HepG2 (cell line): ENCODE results near the gene AHCY. TPM values are rescaled to one million over a fixed set of nuclear protein-coding genes. Genes with fewer than 3 reads are reported as not detected.

ENCODE experiments used
- ARNT2 ChIP-seq: sonication (generic); formaldehyde crosslinking; IDR thresholded peaks from 2 replicates; pipeline ENCODE4 v1.8.0; 2022; ENCODE audit warnings: mild to moderate bottlenecking, low read depth, missing genetic modification reagents, moderate library complexity
- ARNTL ChIP-seq: sonication (generic); formaldehyde crosslinking; IDR thresholded peaks from 2 replicates; pipeline ENCODE4 v1.4.0; 2020; ENCODE audit warnings: mild to moderate bottlenecking, missing genetic modification reagents
- BRF2 ChIP-seq: sonication (generic); formaldehyde crosslinking; IDR thresholded peaks from 2 replicates; pipeline ENCODE4 v1.8.1; 2022; ENCODE audit warnings: mild to moderate bottlenecking, missing genetic modification reagents
- CERS6 ChIP-seq: sonication (generic); formaldehyde crosslinking; IDR thresholded peaks from 2 replicates; pipeline ENCODE4 v1.5.0; 2020; ENCODE audit warnings: missing genetic modification reagents
- FOSL2 ChIP-seq: sonication (generic); formaldehyde crosslinking; IDR thresholded peaks from 2 replicates; pipeline ENCODE4 v1.4.0; 2020; ENCODE audit warnings: missing genetic modification reagents
- FOXO4 ChIP-seq: sonication (generic); formaldehyde crosslinking; conservative IDR thresholded peaks from 2 replicates; pipeline ENCODE4 v1.8.1; 2023; ENCODE audit warnings: missing genetic modification reagents
- HNF1B ChIP-seq: sonication (generic); formaldehyde crosslinking; IDR thresholded peaks from 2 replicates; pipeline ENCODE4 v1.5.1; 2020; ENCODE audit warnings: mild to moderate bottlenecking, moderate library complexity, missing genetic modification reagents
- HOXA3 ChIP-seq: sonication (generic); formaldehyde crosslinking; IDR thresholded peaks from 2 replicates; pipeline ENCODE4 v1.5.0; 2020; ENCODE audit warnings: missing genetic modification reagents
- IKZF1 ChIP-seq: fragments of 450-650 bp; IDR thresholded peaks from 2 replicates; pipeline ENCODE4 v1.7.1; 2016
- ISL2 ChIP-seq: sonication (generic); formaldehyde crosslinking; IDR thresholded peaks from 2 replicates; pipeline ENCODE4 v1.5.0; 2020; ENCODE audit warnings: missing genetic modification reagents
- NFKBIZ ChIP-seq: IDR thresholded peaks from 2 replicates; pipeline ENCODE4 v1.6.1; 2018; ENCODE audit warnings: missing genetic modification reagents, missing compliant biosample characterization
- SMAD9 ChIP-seq: sonication (generic); formaldehyde crosslinking; IDR thresholded peaks from 2 replicates; pipeline ENCODE4 v1.5.1; 2020; ENCODE audit warnings: mild to moderate bottlenecking, missing genetic modification reagents
- TP53 ChIP-seq: sonication (generic); formaldehyde crosslinking; conservative IDR thresholded peaks from 2 replicates; pipeline ENCODE4 v1.4.0; 2020; ENCODE audit warnings: missing genetic modification reagents
- ZBTB39 ChIP-seq: sonication (generic); formaldehyde crosslinking; IDR thresholded peaks from 2 replicates; pipeline ENCODE4 v1.5.0; 2020; ENCODE audit warnings: missing genetic modification reagents
- ZNF446 ChIP-seq: sonication (generic); formaldehyde crosslinking; IDR thresholded peaks from 2 replicates; pipeline ENCODE4 v1.5.0; 2020; ENCODE audit warnings: mild to moderate bottlenecking, missing genetic modification reagents
- ZNF512B ChIP-seq: sonication (generic); formaldehyde crosslinking; IDR thresholded peaks from 2 replicates; pipeline ENCODE4 v1.5.1; 2020; ENCODE audit warnings: missing genetic modification reagents, mild to moderate bottlenecking, borderline replicate concordance
- ZNF674 ChIP-seq: sonication (generic); formaldehyde crosslinking; IDR thresholded peaks from 2 replicates; pipeline ENCODE4 v1.5.0; 2020; ENCODE audit warnings: low read depth, mild to moderate bottlenecking, missing genetic modification reagents
- ZNF788 ChIP-seq: sonication (generic); formaldehyde crosslinking; IDR thresholded peaks from 2 replicates; pipeline ENCODE4 v1.5.0; 2020; ENCODE audit warnings: mild to moderate bottlenecking, missing genetic modification reagents, borderline replicate concordance
- polyA plus RNA-seq, 8 experiments: library from polyadenylated mRNA; depleted of rRNA in 3 of 8; stranded (reverse) in 7 of 8; unstranded in 1 of 8; fragments of >200 nt; fragmentation: Illumina TruSeq in 4 of 8; extraction: Trizol in 4 of 8; gene quantifications; 2 replicates each; pipeline versions ENCODE4 v1.2.1 to v1.2.3, GENCODE V29; 2011 to 2016; ENCODE audit warnings: low read depth in 4 of 8, missing spikeins in 1 of 8, mixed read lengths in 1 of 8; ENCODE audit not compliant: insufficient read depth in 1 of 8
- total RNA-seq, 5 experiments: library from RNA; depleted of rRNA; stranded (reverse); fragments of >200 nt; fragmentation: Illumina TruSeq; extraction: Trizol; gene quantifications; 2 replicates each; pipeline ENCODE4 v1.2.3, GENCODE V29; 2016; ENCODE audit warnings: low read depth in 1 of 5

AHCY gene
- total and polyA plus RNA-seq, 2 of the 13 experiments (the other 11 are each of a cell fraction or from before 2014, with no cell fraction given): 407 to 419 TPM

- TF ChIP-seq FOXO4 (CRISPR knock-in tag) (no peak), HOXA3 (CRISPR knock-in tag) (no peak), ARNTL (CRISPR knock-in tag) (no peak), TP53 (no peak), HNF1B (no peak), ZNF788 (CRISPR knock-in tag) (0 out of 2 replicates have a peak, but pooled peaks have one; percentile 22), BRF2 (no peak), ISL2 (CRISPR knock-in tag) (no peak), CERS6 (CRISPR knock-in tag) (no peak), ZNF512B (CRISPR knock-in tag) (peak; percentile 50; the same call in 1 of the 2 replicates), ZNF446 (CRISPR knock-in tag) (no peak), ZNF674 (no peak), SMAD9 (CRISPR knock-in tag) (no peak), IKZF1 (0 out of 2 replicates have a peak, but pooled peaks have one; percentile 38), FOSL2 (CRISPR knock-in tag) (no peak), NFKBIZ (CRISPR knock-in tag) (no peak), ARNT2 (CRISPR knock-in tag) (no peak), ZBTB39 (CRISPR knock-in tag) (no peak)
These were observed 6.5 kb upstream of the AHCY start (continued) for GRCh38 chr20:34309691-34310090.
